BJ (cell line): ENCODE measurements around the gene EIF4E1B. TPM values are rescaled to one million over a fixed set of nuclear protein-coding genes. Genes with fewer than 3 reads are reported as not detected.

Experiments
- CTCF ChIA-PET: fragments of 350-600 bp; formaldehyde crosslinking; extraction: SDS; loops from one replicate; lab custom pipeline; 2021; ENCODE audit warnings: antibody characterized with exemption, inconsistent platforms; lab: Yijun Ruan, JAX
- POLR2A ChIA-PET: fragments of 300-600 bp; sonication (Branson Sonifier 250); formaldehyde crosslinking; extraction: SDS; loops from one replicate; lab custom pipeline; 2021; ENCODE audit warnings: antibody characterized with exemption; lab: Charles Lee
- DNase-seq: peaks from one replicate; pipeline ENCODE4 v3.0.0-alpha.2; 2011; ENCODE audit warnings: low read depth
- H3K27me3 ChIP-seq: 2 replicates; pipeline ENCODE4 v1.6.0; 2011; ENCODE audit warnings: low read length; ENCODE audit not compliant: control insufficient read depth, insufficient read depth
- H3K36me3 ChIP-seq: 2 replicates; pipeline ENCODE4 v1.5.1; 2011; ENCODE audit warnings: low read length; ENCODE audit not compliant: control insufficient read depth, insufficient read depth
- H3K4me3 ChIP-seq: 2 replicates; pipeline ENCODE4 v1.5.1; 2011; ENCODE audit warnings: low read depth, mild to moderate bottlenecking, control low read depth, low read length
- CTCF ChIP-seq: IDR thresholded peaks from 2 replicates; pipeline ENCODE4 v1.5.1; 2011; ENCODE audit warnings: low read depth, mild to moderate bottlenecking, control low read depth, inconsistent platforms, low read length, moderate library complexity; ENCODE audit not compliant: insufficient read depth
- polyA plus RNA-seq: library from polyadenylated mRNA; depleted of rRNA; stranded (reverse); fragments of >200 nt; gene quantifications from 2 replicates; pipeline ENCODE4 v1.2.3, GENCODE V29; 2011

The EIF4E1B gene
- polyA plus RNA-seq, 1 experiment: not detected

GRCh38 chr5:176594554-176594953 lies 35.9 kb upstream of the EIF4E1B start:
- Histone ChIP-seq H3K27me3 (no peaks in the 10 kb centered on the region), H3K4me3 (no peak overlapping the region), H3K36me3 (no peaks in the 10 kb centered on the region)
- no peak for DNase-seq
- ChIA-PET CTCF (interaction anchor here (0.6 kb wide), 1 partner anchor 411 kb away, joined by 3 read pairs; no protein-coding TSS in a partner anchor), POLR2A (interaction anchor here (0.5 kb wide), 1 partner anchor 327 kb away, joined by 4 read pairs; no protein-coding TSS in a partner anchor)
- TF ChIP-seq CTCF: no peak

GRCh38 chr5:176595386-176595943 lies 35.0 kb upstream of the EIF4E1B start:
- H3K27me3 ChIP-seq: no peaks in the 10 kb centered on the region
- ChIA-PET POLR2A (no interaction called here), CTCF (no interaction called here)
- no peaks in the 10 kb centered on the region for H3K36me3 ChIP-seq
- no peak overlapping the region for H3K4me3 ChIP-seq
- DNase-seq: no peak
- no peak for TF ChIP-seq CTCF

DNA sequence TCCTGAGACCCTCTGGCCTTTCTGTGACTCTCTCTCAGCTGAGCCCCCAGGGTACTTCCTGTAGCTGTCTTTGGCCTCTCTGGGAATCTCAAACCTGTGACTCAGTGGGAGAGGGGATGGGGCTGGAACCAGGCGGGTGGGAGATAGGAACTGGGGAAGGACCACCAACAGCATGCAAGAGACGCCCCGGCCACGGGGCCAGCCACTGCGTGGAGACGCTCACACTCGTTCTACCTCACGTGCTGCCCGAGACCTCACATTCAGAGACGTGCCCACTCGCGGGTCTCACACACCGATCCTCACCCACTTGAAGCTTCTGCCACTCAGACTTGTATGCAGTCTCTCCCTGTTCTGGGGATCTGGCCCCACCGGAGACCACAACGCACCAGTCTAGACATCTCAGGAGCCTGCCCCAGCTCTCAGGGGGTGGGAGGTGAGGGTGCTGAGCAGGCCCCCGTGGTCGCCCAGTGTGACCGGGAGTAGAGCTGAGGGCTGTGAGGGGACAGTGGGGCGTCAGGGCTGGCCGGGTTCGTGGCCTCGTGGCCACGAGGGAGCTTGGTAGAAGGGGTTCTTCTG lies 34.3 kb upstream of the EIF4E1B start:
- no peaks in the 10 kb centered on the region for H3K27me3 ChIP-seq
- ChIA-PET CTCF (interaction anchor here (0.6 kb wide), 1 partner anchor 54 kb away, joined by 3 read pairs; no protein-coding TSS in a partner anchor), POLR2A (no interaction called here)
- no peak for TF ChIP-seq CTCF
- DNase-seq: no peak
- H3K36me3 ChIP-seq: no peaks in the 10 kb centered on the region
- no peak overlapping the region for H3K4me3 ChIP-seq

DNA sequence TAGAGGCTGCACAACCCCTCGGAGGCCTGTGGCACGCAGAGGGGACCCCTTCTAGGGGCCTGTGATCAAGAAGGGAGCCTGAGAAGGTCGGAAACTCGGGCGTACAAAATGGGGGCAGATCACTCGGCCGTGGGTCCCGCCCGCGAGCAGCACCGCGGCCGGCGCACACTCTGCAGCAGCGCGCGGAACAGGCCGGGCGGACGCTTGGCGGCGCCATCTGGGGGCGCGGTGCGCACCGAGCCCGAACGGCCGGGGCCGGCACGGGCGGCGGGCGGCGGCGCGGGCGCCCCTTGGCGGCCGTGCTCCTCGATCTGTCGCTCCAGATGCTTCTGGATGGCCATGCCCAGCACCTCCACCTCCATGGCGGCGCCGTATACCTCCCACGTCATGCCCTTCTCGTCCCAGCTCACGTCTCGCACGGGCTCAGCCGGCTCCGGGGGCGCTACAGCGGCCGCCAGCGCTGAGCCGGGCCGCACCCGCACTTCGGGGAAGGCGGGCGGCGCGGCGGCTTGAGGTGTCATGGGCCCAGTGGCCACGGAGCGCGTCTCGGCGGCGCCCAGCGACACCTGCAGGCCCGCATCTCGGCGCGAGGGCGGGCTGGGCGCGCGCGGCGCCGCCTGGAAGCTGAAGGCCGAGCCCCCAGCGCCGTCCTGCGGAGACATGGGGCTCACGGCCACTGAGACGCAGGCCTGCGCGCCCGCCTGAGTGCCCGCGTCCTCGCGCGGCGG lies 33.6 kb upstream of the EIF4E1B start:
- Histone ChIP-seq H3K4me3 (no peak overlapping the region), H3K27me3 (no peaks in the 10 kb centered on the region), H3K36me3 (no peaks in the 10 kb centered on the region)
- no peak for DNase-seq
- CTCF ChIA-PET: interaction anchor here (0.6 kb wide), 1 partner anchor 54 kb away, joined by 3 read pairs; no protein-coding TSS in a partner anchor
- POLR2A ChIA-PET: no interaction called here
- no peak for TF ChIP-seq CTCF
